Ishikawa (cell line): ENCODE measurements around the gene NKD1.
A peak's percentile ranks its signal among the peaks of the same experiment; 100 is the strongest.

Experiments
- CEBPB ChIP-seq: IDR thresholded peaks from 2 replicates; pipeline ENCODE4 v1.6.1; 2012
- CREB1 ChIP-seq: IDR thresholded peaks from 2 replicates; pipeline ENCODE4 v1.6.1; 2012; ENCODE audit warnings: low read depth
- EGR1 ChIP-seq: IDR thresholded peaks from 2 replicates; pipeline ENCODE4 v1.6.1; 2012
- EP300 ChIP-seq: IDR thresholded peaks from 2 replicates; pipeline ENCODE4 v1.6.1; 2012; ENCODE audit warnings: borderline replicate concordance
- FOXM1 ChIP-seq: IDR thresholded peaks from 2 replicates; pipeline ENCODE4 v1.6.1; 2012; ENCODE audit warnings: low read depth, borderline replicate concordance
- NFIC ChIP-seq: IDR thresholded peaks from 2 replicates; pipeline ENCODE4 v1.6.1; 2012
- RAD21 ChIP-seq: IDR thresholded peaks from 2 replicates; pipeline ENCODE4 v1.6.1; 2012; ENCODE audit warnings: low read depth
- TAF1 ChIP-seq: IDR thresholded peaks from 2 replicates; pipeline ENCODE4 v1.6.1; 2012; ENCODE audit warnings: low read depth, mild to moderate bottlenecking
- TCF12 ChIP-seq: IDR thresholded peaks from 2 replicates; pipeline ENCODE4 v1.6.1; 2012; ENCODE audit warnings: low read depth
- TEAD4 ChIP-seq: IDR thresholded peaks from 2 replicates; pipeline ENCODE4 v1.6.1; 2012
- YY1 ChIP-seq: IDR thresholded peaks from 2 replicates; pipeline ENCODE4 v1.6.1; 2012; ENCODE audit warnings: low read depth
- ZBTB7A ChIP-seq: IDR thresholded peaks from 2 replicates; pipeline ENCODE4 v1.6.1; 2012; ENCODE audit warnings: low read depth
- TF ChIP-seq, protein P1 (sequence below): IDR thresholded peaks from 2 replicates; pipeline ENCODE4 v1.6.1; 2012
- TF ChIP-seq, protein P2 (sequence below): IDR thresholded peaks from 2 replicates; pipeline ENCODE4 v1.6.1; 2012; ENCODE audit warnings: low read depth, mild to moderate bottlenecking
- TF ChIP-seq, protein P3 (sequence below): IDR thresholded peaks from 2 replicates; pipeline ENCODE4 v1.6.1; 2012

NKD1 gene

DNA sequence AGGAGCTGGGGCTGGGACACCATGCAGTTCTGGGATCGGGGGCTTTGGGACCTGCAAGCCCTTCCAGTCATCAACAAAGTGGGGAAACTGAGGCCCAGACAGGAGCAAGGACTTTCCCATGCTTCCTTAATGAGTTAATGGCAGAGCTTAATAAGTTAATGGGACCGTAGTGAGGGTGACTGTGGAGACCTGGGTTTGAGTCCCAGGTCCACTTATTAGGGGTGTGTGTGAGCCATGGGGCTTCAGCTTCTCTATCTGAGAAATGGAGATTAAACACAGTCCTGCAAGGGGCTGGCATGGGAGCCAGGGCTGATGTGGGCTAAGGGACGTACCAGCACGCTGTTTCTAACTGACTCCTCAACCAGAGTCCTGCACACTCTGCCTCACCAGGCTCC is 41.7 kb upstream of the NKD1 start:
- no peak for TF ChIP-seq TCF12
- no peak for TF ChIP-seq RAD21
- TF ChIP-seq CREB1, result no peak
- TF ChIP-seq EP300, result no peak
- TF ChIP-seq YY1, result no peak
- TF ChIP-seq NFIC, result no peak
- TF ChIP-seq CEBPB, result no peak
- TF ChIP-seq FOXM1, result no peak
- TF ChIP-seq, protein P1, sequence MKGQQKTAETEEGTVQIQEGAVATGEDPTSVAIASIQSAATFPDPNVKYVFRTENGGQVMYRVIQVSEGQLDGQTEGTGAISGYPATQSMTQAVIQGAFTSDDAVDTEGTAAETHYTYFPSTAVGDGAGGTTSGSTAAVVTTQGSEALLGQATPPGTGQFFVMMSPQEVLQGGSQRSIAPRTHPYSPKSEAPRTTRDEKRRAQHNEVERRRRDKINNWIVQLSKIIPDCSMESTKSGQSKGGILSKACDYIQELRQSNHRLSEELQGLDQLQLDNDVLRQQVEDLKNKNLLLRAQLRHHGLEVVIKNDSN, result no peak
- TF ChIP-seq TAF1, result no peak
- no peak for TF ChIP-seq ZBTB7A
- TF ChIP-seq, protein P2, sequence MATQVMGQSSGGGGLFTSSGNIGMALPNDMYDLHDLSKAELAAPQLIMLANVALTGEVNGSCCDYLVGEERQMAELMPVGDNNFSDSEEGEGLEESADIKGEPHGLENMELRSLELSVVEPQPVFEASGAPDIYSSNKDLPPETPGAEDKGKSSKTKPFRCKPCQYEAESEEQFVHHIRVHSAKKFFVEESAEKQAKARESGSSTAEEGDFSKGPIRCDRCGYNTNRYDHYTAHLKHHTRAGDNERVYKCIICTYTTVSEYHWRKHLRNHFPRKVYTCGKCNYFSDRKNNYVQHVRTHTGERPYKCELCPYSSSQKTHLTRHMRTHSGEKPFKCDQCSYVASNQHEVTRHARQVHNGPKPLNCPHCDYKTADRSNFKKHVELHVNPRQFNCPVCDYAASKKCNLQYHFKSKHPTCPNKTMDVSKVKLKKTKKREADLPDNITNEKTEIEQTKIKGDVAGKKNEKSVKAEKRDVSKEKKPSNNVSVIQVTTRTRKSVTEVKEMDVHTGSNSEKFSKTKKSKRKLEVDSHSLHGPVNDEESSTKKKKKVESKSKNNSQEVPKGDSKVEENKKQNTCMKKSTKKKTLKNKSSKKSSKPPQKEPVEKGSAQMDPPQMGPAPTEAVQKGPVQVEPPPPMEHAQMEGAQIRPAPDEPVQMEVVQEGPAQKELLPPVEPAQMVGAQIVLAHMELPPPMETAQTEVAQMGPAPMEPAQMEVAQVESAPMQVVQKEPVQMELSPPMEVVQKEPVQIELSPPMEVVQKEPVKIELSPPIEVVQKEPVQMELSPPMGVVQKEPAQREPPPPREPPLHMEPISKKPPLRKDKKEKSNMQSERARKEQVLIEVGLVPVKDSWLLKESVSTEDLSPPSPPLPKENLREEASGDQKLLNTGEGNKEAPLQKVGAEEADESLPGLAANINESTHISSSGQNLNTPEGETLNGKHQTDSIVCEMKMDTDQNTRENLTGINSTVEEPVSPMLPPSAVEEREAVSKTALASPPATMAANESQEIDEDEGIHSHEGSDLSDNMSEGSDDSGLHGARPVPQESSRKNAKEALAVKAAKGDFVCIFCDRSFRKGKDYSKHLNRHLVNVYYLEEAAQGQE, result no peak
- TF ChIP-seq, protein P3, sequence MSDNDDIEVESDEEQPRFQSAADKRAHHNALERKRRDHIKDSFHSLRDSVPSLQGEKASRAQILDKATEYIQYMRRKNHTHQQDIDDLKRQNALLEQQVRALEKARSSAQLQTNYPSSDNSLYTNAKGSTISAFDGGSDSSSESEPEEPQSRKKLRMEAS, result no peak
- TF ChIP-seq EGR1, result no peak
- TF ChIP-seq TEAD4, result no peak

DNA sequence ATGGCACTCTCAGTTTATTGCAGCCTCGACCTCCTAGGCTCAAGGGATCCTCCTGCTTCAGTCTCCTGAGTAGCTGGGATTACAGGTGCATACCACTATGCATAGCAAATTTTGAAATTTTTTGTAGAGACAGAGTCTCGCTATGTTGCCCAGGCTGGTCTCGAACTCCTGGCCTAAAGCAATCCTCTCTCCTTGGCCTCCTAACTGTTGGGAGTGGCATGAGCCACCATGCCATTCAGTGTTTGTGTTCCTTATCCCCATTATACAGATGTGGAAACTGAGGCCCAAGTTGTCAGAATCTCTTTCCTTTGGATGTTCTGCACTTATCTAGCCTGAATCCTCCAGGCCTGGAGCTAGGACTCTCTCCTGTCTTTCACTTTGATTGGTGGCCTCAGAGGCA is 40.8 kb upstream of the NKD1 start:
- no peak for TF ChIP-seq TCF12
- TF ChIP-seq YY1, result no peak
- no peak for TF ChIP-seq TAF1
- no peak for TF ChIP-seq FOXM1
- TF ChIP-seq, protein P1, result no peak
- TF ChIP-seq NFIC, result no peak
- no peak for TF ChIP-seq CEBPB
- TF ChIP-seq RAD21, result no peak
- TF ChIP-seq EGR1, result no peak
- TF ChIP-seq, protein P3, result no peak
- TF ChIP-seq, protein P2, result no peak
- no peak for TF ChIP-seq EP300
- TF ChIP-seq CREB1, result no peak
- TF ChIP-seq ZBTB7A, result no peak
- no peak for TF ChIP-seq TEAD4

DNA sequence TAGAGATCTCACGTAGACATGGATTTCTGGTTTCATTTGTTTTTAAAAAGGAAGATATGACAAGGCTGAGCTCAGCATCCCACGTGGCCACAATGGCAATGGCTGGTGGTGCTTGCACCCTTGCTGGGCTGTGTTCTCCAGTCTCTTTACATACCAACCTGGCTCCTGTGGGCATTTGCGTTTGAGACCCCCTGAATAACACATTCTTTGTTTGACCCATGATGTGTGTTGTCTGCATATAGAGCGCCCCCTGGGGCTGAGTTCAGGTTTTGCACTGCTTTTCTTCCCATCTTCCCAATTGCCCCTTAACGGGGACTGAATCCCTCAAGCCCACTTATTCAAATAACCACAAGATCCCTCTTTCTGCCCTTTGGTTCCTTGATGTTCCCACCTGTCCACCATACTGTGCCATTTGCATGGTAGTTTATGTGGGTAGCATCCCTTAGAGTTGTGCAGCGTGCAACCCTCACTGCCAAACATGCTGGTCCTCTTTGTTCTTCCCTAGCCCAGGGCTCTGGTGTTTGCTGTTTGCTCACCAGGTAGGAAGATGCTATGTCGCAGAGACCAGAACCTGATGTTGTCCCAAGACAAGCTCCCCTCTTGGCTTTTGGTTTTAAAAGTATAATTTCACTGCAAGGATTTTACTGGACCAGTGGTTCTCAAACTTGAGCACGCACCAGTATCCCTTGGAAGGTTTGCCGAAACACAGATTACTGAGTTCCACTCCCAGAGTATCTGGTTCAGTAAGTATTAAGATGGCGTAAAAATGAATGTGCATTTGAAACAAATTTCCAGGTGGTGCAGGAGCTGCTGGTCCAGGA is 38.5 kb upstream of the NKD1 start:
- TF ChIP-seq CEBPB, result no peak
- TF ChIP-seq RAD21, result peak; percentile 81

DNA sequence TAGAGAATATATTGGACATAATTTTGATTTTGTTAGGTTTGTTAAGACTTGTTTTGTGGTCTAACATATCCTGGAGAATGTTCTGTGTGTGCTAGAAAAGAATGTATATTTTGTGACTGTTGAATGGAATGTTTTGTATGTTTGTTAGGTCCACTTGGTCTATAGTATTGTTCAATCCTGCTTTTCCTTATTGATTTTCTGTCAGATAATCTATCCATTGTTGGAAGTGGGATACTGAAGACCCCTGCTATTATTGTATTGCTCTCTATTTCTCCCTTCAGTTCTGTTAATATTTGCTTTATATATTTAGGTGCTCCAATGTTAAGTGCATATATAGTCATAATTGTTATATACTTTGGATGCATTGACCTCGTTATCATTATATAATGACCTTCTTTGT is 33.0 kb upstream of the NKD1 start:
- TF ChIP-seq TAF1 (no peak), CEBPB (no peak), NFIC (no peak), CREB1 (no peak), ZBTB7A (no peak), EGR1 (no peak), TCF12 (no peak), RAD21 (no peak), EP300 (no peak), TEAD4 (no peak), YY1 (no peak), FOXM1 (no peak)
- TF ChIP-seq, protein P3, result no peak
- TF ChIP-seq, protein P2, result no peak
- TF ChIP-seq, protein P1, result no peak
